Heart left ventricle (tissue), 13 donors: ENCODE data around the gene KRTAP10-4.

ENCODE experiments used
- POLR2A ChIP-seq, 2 donors: fragments of 450-650 bp; IDR thresholded peaks; one replicate each; pipeline ENCODE4 v1.6.1; 2017; ENCODE audit warnings: antibody characterized with exemption in 2 of 2, mild to moderate bottlenecking in 2 of 2, moderate library complexity in 2 of 2
- TF ChIP-seq, protein P1 (sequence below), 12 donors: fragments of 200-600 bp; sonication (generic) in 4 of 12; IDR thresholded peaks; one replicate each; pipeline versions ENCODE4 v1.5.0 to v1.8.0; 2018 to 2022; ENCODE audit warnings: antibody characterized with exemption in 12 of 12, mild to moderate bottlenecking in 5 of 12
- donor health status: ischemic (EF 13 %, LVEDD 7.1; RV severe dilation, severe dysfunction).
- donor health status: DM: no; HTN: yes; CAD: no.
- donor health status: DM: no; HTN: no; CAD: no.
- donor health status: ischemic (EF 25% LVEDD 6.9; RV normal size, moderate dysfunction).
- donor health status: ischemic (EF 25% LVEDD 5.7; RV mildly dilated, moderate dysfunction).
- donor health status: ischemic (EF 35%, LVEDD 5.7; RV mildly dilated, moderate dysfunction).
- donor health status: nonischemic (EF 11% LVEDD 7.7; RV severe dilation, severe dysfunction).
- donor health status: DM: yes; HTN: yes; CAD: no.
- donor health status: PGD.
- donor health status: ischemic (EF 29% LVEDD 5.4; RV normal size, mild dysfunction).
- donor health status: nonischemic (EF 23%, LVEDD 6.1; RV moderate dilation, normal function).

DNA sequence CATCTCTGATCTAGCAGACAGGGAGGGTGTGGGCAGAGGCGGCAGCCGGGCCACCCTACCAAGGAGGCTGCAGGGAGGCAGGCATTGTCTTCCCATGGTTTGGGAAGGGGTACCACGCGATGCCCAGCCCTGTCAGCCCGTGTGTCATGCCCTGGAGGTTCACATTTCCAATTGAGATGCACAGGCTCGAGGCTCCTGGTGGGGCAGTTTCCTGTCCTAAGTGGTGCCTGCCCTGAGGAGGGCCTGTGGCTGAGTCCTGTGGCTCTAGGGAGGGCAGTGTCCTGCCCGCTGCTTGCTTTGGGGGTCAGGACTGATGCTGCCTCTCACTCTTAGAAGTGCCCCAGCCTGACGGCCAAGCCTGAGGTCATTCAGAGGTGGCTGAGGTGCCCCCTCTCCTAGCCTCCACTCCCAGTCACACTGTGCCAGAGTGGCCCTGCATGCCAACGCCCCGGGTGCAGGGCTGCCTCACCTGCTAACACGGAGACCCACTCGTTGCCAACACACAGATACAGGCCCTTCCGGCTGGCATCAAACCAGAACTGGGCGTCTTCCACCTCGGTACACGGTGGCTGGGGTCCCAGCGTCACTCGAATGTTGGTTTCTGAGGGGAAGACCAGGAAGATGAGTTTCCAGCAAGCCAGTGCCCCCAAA, 45.4 kb upstream of the KRTAP10-4 start:
- no peak for TF ChIP-seq POLR2A (IDR thresholded peaks at IDR 0.05)
- TF ChIP-seq, protein P1, sequence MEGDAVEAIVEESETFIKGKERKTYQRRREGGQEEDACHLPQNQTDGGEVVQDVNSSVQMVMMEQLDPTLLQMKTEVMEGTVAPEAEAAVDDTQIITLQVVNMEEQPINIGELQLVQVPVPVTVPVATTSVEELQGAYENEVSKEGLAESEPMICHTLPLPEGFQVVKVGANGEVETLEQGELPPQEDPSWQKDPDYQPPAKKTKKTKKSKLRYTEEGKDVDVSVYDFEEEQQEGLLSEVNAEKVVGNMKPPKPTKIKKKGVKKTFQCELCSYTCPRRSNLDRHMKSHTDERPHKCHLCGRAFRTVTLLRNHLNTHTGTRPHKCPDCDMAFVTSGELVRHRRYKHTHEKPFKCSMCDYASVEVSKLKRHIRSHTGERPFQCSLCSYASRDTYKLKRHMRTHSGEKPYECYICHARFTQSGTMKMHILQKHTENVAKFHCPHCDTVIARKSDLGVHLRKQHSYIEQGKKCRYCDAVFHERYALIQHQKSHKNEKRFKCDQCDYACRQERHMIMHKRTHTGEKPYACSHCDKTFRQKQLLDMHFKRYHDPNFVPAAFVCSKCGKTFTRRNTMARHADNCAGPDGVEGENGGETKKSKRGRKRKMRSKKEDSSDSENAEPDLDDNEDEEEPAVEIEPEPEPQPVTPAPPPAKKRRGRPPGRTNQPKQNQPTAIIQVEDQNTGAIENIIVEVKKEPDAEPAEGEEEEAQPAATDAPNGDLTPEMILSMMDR (IDR thresholded peaks at IDR 0.05), result no peak
